Measurements from ENCODE around the gene SYDE2.
"Not testable (repeated sequence)": the region's sequence is repeated elsewhere in the genome, so short reads cannot be mapped to it uniquely, and the experiment has no call there.

Gene SYDE2

GRCh38 chr1:85172684-85173337 is 28.0 kb downstream of the SYDE2 start:
- DNase-seq (ENCODE audit: low spot score): no peak

GRCh38 chr1:85171721-85172120 is 29.1 kb downstream of the SYDE2 start:
- DNase-seq (ENCODE audit: low spot score): no peak

GRCh38 chr1:85168884-85169283 is 31.9 kb downstream of the SYDE2 start:
- no peak for DNase-seq (ENCODE audit: low spot score)

- no peak for DNase-seq (ENCODE audit: low spot score)
Measured at GRCh38 chr1:85166351-85166750, 34.5 kb downstream of the SYDE2 start.

GRCh38 chr1:85158910-85159309 is 41.9 kb downstream of the SYDE2 start:
- DNase-seq (ENCODE audit: low spot score): no peak

DNA sequence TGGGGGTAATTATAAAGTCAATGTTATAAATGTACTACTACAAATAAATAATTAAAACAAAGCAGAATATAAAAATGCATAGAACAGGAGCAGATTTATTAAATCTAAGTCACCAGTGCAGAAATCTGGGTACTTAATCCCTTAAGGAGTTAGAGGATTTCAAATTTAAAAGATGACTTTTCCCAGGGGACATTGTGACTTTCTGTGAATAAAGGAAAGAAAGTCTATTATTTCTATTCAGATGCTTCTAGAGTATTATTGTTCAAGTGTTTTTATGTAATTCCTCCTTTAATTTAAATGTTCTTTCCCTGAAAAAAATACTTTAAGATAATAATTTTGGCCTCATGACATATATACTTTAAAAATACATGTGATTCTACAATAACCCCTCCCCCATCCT is 43.4 kb downstream of the SYDE2 start:
- DNase-seq (ENCODE audit: low spot score): no peak

DNA sequence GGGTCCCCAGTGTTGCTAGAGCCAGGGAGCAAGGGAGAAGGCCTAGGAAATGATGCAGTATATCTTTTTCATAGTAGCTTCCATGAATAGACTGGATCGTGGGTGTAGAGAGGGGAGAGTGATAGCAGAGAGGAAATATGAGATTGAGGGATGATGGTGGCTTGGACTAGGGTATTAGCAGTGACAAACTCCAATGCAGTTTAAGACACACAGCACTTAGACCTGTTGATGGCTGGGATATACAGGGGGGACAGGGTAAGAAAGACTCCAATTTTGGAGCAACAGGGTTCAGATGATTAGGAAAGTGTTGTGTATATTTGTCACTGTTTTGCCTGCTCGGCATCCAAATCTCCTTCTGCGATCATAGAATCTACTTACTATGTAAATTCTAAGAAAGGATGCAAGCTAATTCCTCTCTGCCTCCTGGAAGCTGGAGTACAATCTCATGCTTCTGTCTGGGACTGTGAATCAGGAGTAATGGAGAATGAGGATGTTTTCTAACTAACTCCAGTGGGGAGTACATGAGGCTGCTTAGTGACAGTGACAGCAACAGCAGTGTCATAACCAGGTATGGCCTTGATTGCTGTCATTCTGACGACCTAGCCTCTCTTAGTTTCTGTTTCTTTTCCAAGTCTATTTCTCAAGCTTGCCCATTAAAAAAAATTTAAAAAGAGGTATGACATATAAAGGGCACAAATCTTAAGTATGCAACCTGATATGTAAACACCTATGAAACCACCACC is 47.5 kb downstream of the SYDE2 start:
- no peak for DNase-seq (ENCODE audit: low spot score)

GRCh38 chr1:85151446-85151845 is 49.4 kb downstream of the SYDE2 start:
- no peak for DNase-seq (ENCODE audit: low spot score)

DNA sequence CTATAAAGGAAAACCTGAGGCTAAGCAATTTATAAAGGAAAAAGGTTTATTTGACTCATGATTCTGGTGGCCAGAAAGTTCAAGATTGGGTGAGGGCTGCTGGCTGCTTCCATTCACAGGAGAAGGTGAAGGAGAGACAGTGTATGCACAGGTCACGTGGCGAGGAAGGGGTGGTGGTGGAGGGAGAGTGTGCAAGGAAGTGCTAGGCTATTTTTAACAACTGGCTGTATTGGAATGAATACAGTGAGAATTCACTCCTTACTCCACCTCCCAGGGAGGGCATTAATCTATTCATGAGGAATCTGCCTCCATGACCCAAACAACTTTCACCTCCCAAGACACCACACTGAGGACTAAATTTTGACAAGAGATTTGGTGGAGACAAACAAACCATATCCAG is 51.0 kb downstream of the SYDE2 start:
- no peak for DNase-seq (ENCODE audit: low spot score)

DNA sequence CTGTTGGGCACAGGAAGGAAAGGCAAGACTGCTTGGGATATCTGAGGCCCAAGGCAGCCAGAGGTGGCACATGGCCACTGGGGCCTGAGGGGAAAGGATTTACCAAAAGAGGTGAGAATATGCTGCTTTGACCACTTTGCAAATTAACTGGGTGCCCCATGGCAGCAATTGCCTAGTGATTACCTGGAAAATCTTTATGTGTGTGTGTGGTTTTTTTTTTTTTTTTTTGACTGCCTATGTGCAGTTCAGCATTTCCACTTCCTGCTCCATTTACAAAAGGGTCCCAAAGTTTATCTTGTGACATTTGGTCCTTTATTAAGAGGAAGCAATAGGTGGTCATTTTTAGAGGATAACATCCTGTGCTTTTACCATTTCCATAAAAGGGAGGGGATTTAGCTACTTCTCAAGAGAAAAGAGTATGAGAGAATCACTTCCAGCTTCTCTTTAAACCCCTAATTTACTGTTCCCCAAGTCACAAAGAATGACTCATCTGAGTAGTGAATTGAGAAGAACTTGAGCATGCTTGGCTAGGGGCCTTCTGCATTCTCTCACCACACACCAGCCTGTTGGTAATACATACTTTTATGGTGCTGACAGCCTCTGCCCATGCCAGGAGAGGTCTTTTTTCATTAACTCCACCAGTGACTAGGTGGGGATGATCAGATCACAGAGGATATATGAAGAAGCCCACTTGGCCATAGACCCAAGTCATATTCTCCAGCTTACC is 52.1 kb downstream of the SYDE2 start:
- no peak for DNase-seq (ENCODE audit: low spot score)

DNA sequence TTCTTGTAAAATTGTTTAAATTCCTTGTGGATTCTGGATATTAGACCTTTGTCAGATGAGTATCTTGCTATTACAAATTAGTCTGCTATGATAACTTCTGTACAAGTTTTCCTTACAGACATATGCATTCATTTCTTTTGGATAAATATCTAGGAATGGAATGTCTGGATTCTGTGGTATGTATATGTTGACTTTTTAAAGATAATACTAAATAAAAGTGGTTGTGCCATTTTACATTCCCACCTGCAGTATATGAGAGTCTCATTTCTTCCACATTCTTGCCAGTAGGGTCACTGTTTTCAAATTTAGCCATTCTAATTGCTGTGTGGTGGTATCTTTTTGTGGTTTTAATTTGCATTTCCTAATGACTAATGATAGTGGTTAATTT is 53.9 kb downstream of the SYDE2 start:
- no peak for DNase-seq (ENCODE audit: low spot score)

- DNase-seq (ENCODE audit: low spot score): not testable (repeated sequence)
Measured at GRCh38 chr1:85146298-85146971, 54.4 kb downstream of the SYDE2 start.

GRCh38 chr1:85144351-85144750 is 56.5 kb downstream of the SYDE2 start:
- no peak for DNase-seq (ENCODE audit: low spot score)

DNA sequence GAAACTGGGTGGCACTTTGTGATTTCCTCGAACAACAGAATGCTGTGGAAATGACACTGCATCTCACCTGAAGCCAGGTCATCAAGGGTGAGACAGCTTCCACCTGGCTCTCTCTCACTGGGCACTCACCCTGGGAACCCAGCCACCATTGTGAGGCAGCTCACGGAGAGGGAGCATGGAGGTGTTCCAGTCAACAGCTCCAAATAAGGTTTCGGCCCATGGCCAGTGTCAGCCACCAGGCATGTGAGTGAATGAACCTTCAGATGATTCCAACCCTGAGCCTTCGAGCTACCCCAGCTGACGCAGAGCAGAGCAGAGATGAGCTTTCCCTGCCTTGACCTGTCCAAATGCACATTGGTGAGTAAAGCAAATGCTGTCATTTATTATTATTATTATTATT is 58.1 kb downstream of the SYDE2 start:
- DNase-seq (ENCODE audit: low spot score): no peak

DNA sequence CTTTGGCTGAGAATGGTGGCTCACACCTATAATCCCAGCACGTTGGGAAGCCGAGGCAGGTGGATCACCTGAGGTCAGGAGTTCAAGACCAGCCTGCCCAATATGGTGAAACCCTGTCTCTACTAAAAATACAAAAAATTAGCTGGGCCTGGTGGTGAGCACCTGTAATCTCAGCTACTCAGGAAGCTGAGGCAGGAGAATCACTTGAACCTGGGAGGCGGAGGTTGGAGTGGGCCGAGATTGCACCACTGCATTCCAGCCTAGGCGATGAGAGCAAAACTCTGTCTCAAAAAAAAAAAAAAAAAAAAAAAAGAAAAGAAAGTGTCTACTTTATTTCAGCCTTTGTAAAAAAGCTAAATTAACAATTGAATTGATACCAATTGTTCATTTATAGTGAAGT is 62.4 kb downstream of the SYDE2 start:
- DNase-seq (ENCODE audit: low spot score): not testable (repeated sequence)

DNA sequence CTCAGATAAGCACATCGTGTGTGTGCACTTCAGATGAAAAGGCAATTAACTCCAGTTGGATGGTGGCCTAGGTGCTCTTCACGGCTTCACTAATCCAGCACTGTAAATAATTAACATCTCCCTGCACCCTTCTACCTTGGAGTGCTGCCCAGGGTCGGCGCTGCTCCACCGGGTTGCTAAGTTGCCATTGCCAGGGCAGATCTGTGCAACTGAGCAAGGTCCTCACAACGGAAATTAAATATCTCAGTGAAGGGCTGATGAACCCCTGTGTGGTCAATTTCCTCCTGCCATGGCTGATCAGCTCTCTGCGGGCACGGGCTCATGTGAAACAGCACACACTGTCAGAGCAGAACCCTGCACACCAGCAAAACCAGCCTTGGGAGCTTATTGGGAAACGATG is 63.2 kb downstream of the SYDE2 start:
- no peak for DNase-seq (ENCODE audit: low spot score)

DNA sequence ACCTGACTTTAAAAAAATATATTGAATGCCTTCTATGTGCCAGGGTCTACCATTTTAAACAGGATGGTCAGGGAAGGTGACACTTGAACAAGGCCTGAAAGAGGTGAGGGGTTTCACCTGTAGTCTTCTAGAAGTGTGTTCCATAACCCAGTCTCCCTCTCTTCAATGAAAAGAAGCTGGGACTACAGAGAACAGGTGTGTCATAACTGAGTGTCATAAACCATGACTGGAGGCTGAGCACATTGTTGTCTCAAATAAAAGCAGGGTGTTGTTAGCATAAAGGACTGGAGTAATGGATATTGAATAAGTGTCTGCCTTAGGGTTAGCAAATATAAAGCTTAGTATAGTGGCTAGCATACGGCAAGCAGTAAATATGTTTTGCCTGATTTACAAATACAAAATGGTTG is 65.4 kb downstream of the SYDE2 start:
- no peak for DNase-seq (ENCODE audit: low spot score)

DNA sequence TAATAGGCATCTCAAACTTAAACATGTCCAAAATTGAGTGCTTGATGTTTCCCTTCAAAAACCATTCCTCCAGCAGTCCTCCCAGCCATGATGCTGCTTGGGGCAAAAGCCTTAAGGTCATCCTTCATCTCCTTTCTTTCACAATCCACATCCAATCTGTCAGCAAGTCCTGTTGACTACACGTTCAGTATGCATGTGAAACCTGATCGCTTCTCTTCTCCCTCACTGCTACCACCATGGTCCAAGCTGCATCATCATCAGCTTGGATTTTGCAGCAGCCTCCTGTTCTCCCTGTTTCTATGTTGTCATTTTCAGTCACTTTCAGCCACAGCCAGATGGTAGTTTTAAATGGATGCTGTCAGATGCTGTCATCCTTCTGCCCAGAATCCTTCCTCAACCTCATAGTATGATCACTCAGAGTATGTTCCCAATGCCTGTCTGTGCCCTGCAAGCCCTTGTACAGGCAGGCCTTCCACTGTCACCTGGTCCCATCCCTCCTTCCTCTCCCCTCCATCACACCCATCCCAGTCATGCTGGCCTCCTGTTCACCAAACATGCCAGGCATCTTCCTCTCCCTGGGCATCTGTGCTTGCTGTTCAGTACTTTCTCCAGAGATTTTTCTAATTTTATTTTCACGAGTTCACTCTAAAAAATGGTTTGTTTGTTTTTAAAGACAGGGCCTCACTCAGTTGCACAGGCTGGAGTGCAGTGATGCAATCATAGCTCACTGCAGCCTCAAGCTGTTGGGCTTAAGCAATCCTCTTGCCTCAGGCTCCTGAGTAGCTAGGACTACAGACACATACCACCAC is 66.0 kb downstream of the SYDE2 start:
- no peak for DNase-seq (ENCODE audit: low spot score)

GRCh38 chr1:85133565-85134159 is 67.2 kb downstream of the SYDE2 start:
- no peak for DNase-seq (ENCODE audit: low spot score)

DNA sequence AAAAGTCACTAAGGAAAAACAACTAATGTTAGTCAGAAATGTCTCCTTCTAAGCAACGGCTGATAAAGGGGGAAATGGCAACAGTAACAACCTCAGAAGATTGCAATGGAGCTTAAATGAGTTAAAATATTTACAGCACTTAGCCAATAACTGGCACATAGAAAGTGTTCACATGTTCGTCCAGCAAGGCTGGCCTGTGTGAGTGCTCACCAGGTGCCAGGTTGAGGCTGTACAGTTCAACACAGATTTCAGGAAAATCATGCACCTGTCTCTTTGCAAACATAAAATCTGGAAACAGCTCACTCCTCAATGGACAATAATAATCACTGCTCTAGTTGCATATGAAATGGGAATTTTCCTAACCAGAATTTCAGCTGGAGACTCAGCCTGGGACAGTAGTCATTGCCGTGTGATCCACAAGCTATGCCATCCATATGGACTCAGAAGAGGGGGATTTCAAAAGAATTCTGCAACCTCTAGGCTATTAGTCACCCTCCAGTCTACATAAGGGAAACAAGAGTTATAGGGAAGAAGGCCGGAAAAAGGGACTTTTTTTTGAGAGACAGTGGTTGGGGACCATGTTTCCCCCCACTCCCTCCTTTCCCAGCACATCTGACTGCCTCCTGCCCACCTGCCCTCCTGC is 68.6 kb downstream of the SYDE2 start:
- DNase-seq (ENCODE audit: low spot score): no peak

DNA sequence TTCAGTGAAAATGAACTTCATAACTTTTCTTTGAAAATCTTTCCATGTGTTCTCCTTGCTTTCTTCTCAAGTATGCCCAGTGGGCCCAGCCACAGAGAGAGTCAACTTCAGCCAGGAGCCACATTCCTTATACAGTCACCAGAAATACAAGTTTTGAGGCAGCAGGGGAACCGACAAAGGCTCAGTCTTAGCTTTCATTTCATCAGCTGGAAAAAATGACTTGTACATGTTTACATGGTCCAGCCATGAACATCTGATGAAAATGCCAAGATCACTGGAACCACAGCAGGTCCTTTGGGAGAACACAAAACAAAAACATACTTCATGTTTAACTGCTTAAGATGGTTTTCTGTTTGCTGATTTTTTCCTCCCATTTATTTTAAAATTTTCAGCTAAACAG is 72.5 kb downstream of the SYDE2 start:
- DNase-seq (ENCODE audit: low spot score): no peak
